Midbrain (tissue), 1 donor: Measurements from ENCODE around the gene FRK.

Source experiments
- DNase-seq: peaks from one replicate; lab custom pipeline; 2025; lab: John Stamatoyannopoulos, UW

The FRK gene

DNA sequence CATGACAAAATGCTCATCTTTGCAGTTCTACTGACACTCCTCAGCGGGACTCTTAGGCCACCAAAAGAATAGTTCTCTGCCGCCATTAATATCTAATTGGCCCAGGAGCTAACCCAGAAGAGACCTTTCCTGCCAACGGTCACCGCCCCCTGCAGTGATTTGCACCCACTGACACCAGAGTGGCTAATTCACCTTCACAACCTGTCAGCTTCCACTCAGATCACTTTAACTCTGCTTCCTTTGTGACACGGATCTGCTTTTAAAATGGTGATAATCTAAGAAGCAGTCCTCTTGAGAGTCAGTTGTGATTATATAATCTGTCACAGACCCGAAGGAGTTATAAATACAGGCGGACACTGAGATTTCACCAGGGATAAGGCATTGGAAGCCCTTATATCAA, 172.8 kb downstream of the FRK start:
- DNase-seq = no peak

DNA sequence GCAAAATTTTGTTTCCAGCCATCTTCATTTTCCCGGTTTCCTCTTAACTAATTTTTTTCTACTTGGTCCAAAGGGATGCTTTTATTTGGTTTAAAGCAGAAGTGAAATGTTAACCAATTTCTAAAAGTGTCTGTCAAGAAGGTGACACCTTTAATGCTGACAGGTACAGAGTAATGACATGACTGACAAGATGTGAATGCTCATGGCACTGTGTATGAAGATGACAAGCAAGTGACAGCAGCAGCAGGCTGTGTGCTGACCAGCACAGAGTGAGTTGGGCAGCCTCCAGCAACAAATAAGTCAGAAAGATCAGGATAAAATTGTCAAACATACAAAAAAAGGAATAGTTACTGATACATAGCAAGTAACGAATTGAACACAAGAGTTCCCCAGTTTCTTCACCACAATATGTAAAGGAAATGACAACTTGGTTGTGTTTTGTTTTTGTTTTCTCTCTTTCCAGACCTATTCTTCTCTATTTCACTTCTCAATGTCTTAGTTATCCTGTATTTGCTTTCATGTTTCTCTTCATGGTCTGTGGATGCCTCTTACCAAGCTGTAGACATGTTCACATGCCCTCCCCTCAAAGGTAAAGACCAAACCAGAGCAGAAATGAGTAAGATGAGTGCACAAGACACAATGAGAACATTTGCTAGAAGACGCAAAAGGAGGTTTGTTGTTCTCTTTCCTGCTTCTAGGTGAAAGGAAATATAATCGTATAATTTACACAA, 174.9 kb downstream of the FRK start:
- DNase-seq = no peak

DNA sequence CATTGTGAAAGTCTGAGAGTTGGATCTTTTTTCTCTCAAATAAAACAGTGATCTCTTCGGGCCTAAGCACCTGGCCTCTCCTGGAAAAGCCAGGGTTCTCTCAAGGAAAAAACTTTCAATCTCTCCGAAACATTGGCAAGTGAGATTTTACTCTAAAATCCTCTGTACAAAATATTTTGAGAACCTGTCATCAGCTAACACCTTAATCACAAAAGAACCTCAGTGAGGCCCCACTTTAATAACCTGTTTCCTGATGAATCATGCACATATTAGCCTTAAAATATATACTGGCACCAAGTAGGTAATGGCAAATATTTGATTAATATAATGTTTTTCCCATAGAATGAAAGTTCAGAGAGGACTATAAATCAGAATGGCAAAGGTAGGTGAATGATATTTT, 177.9 kb downstream of the FRK start:
- DNase-seq = no peak

DNA sequence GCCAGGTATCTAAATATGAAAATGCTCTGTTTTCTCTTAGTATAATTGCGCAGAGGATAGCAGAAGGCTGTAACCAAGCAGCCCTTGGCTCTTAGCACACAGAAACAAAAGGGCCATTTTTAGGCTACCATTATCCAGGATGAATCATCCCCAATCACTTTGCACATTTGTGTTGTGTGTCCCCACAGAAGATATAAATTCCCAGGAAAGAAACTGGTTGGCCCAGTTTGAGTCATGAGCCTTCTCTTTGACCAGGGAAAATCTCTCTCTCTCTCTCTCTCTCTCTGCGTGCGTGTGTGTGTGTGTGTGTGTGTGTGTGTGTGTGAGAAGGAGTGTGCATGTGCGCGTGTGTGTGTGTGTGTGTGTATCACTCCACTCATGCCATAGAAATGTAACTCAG, 178.5 kb downstream of the FRK start:
- DNase-seq = no peak
